GM12891 (cell line): Measurements from ENCODE around the gene PRR23E.

Source experiments
- POLR2A ChIP-seq: IDR thresholded peaks from 2 replicates; pipeline ENCODE4 v1.6.1; 2011; ENCODE audit warnings: low read depth, low read length, control low read depth
- POLR2AphosphoS5 ChIP-seq: IDR thresholded peaks from 2 replicates; pipeline ENCODE4 v1.6.1; 2011; ENCODE audit warnings: low read depth, low read length, control low read depth
- POU2F2 ChIP-seq: IDR thresholded peaks from 2 replicates; pipeline ENCODE4 v1.6.1; 2011; ENCODE audit warnings: low read depth, mild to moderate bottlenecking, control low read depth, low read length, moderate library complexity
- SPI1 ChIP-seq: IDR thresholded peaks from 2 replicates; pipeline ENCODE4 v1.6.1; 2011; ENCODE audit warnings: low read depth, low read length, control low read depth
- TAF1 ChIP-seq: IDR thresholded peaks from 2 replicates; pipeline ENCODE4 v1.6.1; 2011; ENCODE audit warnings: low read depth, low read length, control low read depth

- TF ChIP-seq POLR2A (no peak), POU2F2 (no peak), POLR2AphosphoS5 (no peak), SPI1 (no peak), TAF1 (no peak)
Measured at GRCh38 chr3:127196002-127196401, 3.1 kb downstream of the PRR23E start.
